ENCODE data around the gene PAPSS2.

The PAPSS2 gene

GRCh38 chr10:87696922-87697745 is 37.5 kb downstream of the PAPSS2 start:
- no peaks in the 10 kb centered on the region for H3K27me3 ChIP-seq (ENCODE audit: insufficient read depth, poor library complexity, severe bottlenecking)
- no peak overlapping the region for H3K27ac ChIP-seq (replicated peaks)
- no peak overlapping the region for H3K4me3 ChIP-seq (replicated peaks; ENCODE audit: insufficient read depth, low read length)
- no peak for TF ChIP-seq GABPA (IDR thresholded peaks at IDR 0.05; ENCODE audit: low read depth)
- TF ChIP-seq CTCF (IDR thresholded peaks at IDR 0.05; ENCODE audit: insufficient read depth, low read length), result no peak
- TF ChIP-seq, protein P1, sequence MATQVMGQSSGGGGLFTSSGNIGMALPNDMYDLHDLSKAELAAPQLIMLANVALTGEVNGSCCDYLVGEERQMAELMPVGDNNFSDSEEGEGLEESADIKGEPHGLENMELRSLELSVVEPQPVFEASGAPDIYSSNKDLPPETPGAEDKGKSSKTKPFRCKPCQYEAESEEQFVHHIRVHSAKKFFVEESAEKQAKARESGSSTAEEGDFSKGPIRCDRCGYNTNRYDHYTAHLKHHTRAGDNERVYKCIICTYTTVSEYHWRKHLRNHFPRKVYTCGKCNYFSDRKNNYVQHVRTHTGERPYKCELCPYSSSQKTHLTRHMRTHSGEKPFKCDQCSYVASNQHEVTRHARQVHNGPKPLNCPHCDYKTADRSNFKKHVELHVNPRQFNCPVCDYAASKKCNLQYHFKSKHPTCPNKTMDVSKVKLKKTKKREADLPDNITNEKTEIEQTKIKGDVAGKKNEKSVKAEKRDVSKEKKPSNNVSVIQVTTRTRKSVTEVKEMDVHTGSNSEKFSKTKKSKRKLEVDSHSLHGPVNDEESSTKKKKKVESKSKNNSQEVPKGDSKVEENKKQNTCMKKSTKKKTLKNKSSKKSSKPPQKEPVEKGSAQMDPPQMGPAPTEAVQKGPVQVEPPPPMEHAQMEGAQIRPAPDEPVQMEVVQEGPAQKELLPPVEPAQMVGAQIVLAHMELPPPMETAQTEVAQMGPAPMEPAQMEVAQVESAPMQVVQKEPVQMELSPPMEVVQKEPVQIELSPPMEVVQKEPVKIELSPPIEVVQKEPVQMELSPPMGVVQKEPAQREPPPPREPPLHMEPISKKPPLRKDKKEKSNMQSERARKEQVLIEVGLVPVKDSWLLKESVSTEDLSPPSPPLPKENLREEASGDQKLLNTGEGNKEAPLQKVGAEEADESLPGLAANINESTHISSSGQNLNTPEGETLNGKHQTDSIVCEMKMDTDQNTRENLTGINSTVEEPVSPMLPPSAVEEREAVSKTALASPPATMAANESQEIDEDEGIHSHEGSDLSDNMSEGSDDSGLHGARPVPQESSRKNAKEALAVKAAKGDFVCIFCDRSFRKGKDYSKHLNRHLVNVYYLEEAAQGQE (IDR thresholded peaks at IDR 0.05; ENCODE audit: insufficient replicate concordance, low read depth), result no peak
- TF ChIP-seq POLR2AphosphoS5 (IDR thresholded peaks at IDR 0.05; ENCODE audit: low read depth), result no peak
- no peak for TF ChIP-seq SPI1 (IDR thresholded peaks at IDR 0.05; ENCODE audit: borderline replicate concordance, low read depth)
- DNase-seq (ENCODE audit: low read depth in 1 of 2, low spot score in 1 of 2), result no peak

- H3K27ac ChIP-seq (replicated peaks), result no peak overlapping the region
- TF ChIP-seq SPI1 (IDR thresholded peaks at IDR 0.05; ENCODE audit: borderline replicate concordance, low read depth) (no peak), GABPA (IDR thresholded peaks at IDR 0.05; ENCODE audit: low read depth) (no peak), POLR2AphosphoS5 (IDR thresholded peaks at IDR 0.05; ENCODE audit: low read depth) (no peak), CTCF (IDR thresholded peaks at IDR 0.05; ENCODE audit: insufficient read depth, low read length) (no peak)
- TF ChIP-seq, protein P1 (IDR thresholded peaks at IDR 0.05; ENCODE audit: insufficient replicate concordance, low read depth), result no peak
- H3K27me3 ChIP-seq (ENCODE audit: insufficient read depth, poor library complexity, severe bottlenecking), result no peaks in the 10 kb centered on the region
- DNase-seq (ENCODE audit: low read depth in 1 of 2, low spot score in 1 of 2), result no peak
- H3K4me3 ChIP-seq (replicated peaks; ENCODE audit: insufficient read depth, low read length), result no peak overlapping the region
Measured at GRCh38 chr10:87700031-87700796, 40.5 kb downstream of the PAPSS2 start.

GRCh38 chr10:87702260-87702972 is 42.7 kb downstream of the PAPSS2 start:
- H3K4me3 ChIP-seq (replicated peaks; ENCODE audit: insufficient read depth, low read length), result no peak overlapping the region
- no peak overlapping the region for H3K27ac ChIP-seq (replicated peaks)
- H3K27me3 ChIP-seq (ENCODE audit: insufficient read depth, poor library complexity, severe bottlenecking), result no peaks in the 10 kb centered on the region
- TF ChIP-seq, protein P1 (IDR thresholded peaks at IDR 0.05; ENCODE audit: insufficient replicate concordance, low read depth), result no peak
- TF ChIP-seq POLR2AphosphoS5 (IDR thresholded peaks at IDR 0.05; ENCODE audit: low read depth), result no peak
- no peak for TF ChIP-seq SPI1 (IDR thresholded peaks at IDR 0.05; ENCODE audit: borderline replicate concordance, low read depth)
- TF ChIP-seq GABPA (IDR thresholded peaks at IDR 0.05; ENCODE audit: low read depth), result no peak
- DNase-seq (ENCODE audit: low read depth in 1 of 2, low spot score in 1 of 2), result no peak

All from HL-60 (cell line).